IMR-90 (cell line): Measurements from ENCODE around the gene FAM228B. TPM values are rescaled to one million over a fixed set of nuclear protein-coding genes. Genes with fewer than 3 reads are reported as not detected.
"Not testable (repeated sequence)": the region's sequence is repeated elsewhere in the genome, so short reads cannot be mapped to it uniquely, and the experiment has no call there.

Experiments used
- ATAC-seq: fragments of 200-7000 bp; cut with Tn5 transposase; 2 replicates; pipeline ENCODE4 v1.9.1; 2020; ENCODE audit warnings: low read depth, mild to moderate bottlenecking, moderate library complexity
- BruUV-seq: library from RNA; stranded (reverse); fragments of 400-500 nt; replicated peaks from 2 replicates; lab custom pipeline; 2021; lab: Mats Ljungman, UMichigan
- CTCF ChIA-PET: fragments of 300-600 bp; formaldehyde crosslinking; extraction: SDS; loops from one replicate; lab custom pipeline; 2021; ENCODE audit warnings: antibody characterized with exemption; lab: Yijun Ruan, JAX
- POLR2A ChIA-PET: fragments of 300-600 bp; sonication (Branson Sonifier 250); formaldehyde crosslinking; loops from one replicate; lab custom pipeline; 2022; ENCODE audit warnings: antibody characterized with exemption; ENCODE audit not compliant: unreplicated experiment; lab: Charles Lee
- DNase-seq: peaks from one replicate; pipeline ENCODE4 v3.0.0; 2013
- H2AFZ ChIP-seq: replicated peaks from 2 replicates; pipeline ENCODE3; 2013; ENCODE audit warnings: low read length, mild to moderate bottlenecking; ENCODE audit not compliant: poor library complexity
- H2AK5ac ChIP-seq: 2 replicates; pipeline ENCODE4 v1.6.1; 2013; ENCODE audit warnings: low read depth, low read length, inconsistent platforms
- H2AK9ac ChIP-seq: replicated peaks from 2 replicates; pipeline ENCODE3; 2013; ENCODE audit warnings: mild to moderate bottlenecking, low read depth, low read length, moderate library complexity; ENCODE audit not compliant: poor library complexity
- H2BK120ac ChIP-seq: 2 replicates; pipeline ENCODE4 v1.6.1; 2013; ENCODE audit warnings: low read depth, low read length, inconsistent platforms
- H2BK15ac ChIP-seq: 3 replicates; pipeline ENCODE4 v1.6.1; 2013; ENCODE audit warnings: low read depth, low read length, inconsistent platforms
- H2BK20ac ChIP-seq: 2 replicates; pipeline ENCODE4 v1.6.1; 2013; ENCODE audit warnings: low read depth, mild to moderate bottlenecking, inconsistent platforms, low read length, moderate library complexity
- H2BK5ac ChIP-seq: 2 replicates; pipeline ENCODE4 v1.6.1; 2013; ENCODE audit warnings: mild to moderate bottlenecking, low read depth, low read length, inconsistent platforms; ENCODE audit not compliant: poor library complexity, severe bottlenecking
- H3K14ac ChIP-seq: replicated peaks from 2 replicates; pipeline ENCODE4 v1.6.1; 2013; ENCODE audit warnings: low read depth, low read length, inconsistent platforms
- H3K18ac ChIP-seq: 2 replicates; pipeline ENCODE4 v1.6.1; 2013; ENCODE audit warnings: low read depth, low read length, control low read depth
- H3K23ac ChIP-seq: 2 replicates; pipeline ENCODE4 v1.6.1; 2013; ENCODE audit warnings: low read depth, low read length, inconsistent platforms
- H3K27ac ChIP-seq: 2 replicates; pipeline ENCODE4 v1.5.1; 2013; ENCODE audit warnings: mild to moderate bottlenecking, control low read depth, low read length; ENCODE audit not compliant: insufficient read depth
- H3K27me3 ChIP-seq: 2 replicates; pipeline ENCODE4 v1.6.1; 2013; ENCODE audit warnings: low read length; ENCODE audit not compliant: control insufficient read depth, insufficient read depth
- H3K36me3 ChIP-seq: 2 replicates; pipeline ENCODE4 v1.6.1; 2013; ENCODE audit warnings: low read length, mixed read lengths; ENCODE audit not compliant: control insufficient read depth, insufficient read depth
- H3K4ac ChIP-seq: 2 replicates; pipeline ENCODE4 v1.6.1; 2013; ENCODE audit warnings: low read depth, low read length, inconsistent platforms
- H3K4me1 ChIP-seq: 2 replicates; pipeline ENCODE4 v1.6.1; 2013; ENCODE audit warnings: low read length, mixed read lengths; ENCODE audit not compliant: control insufficient read depth, insufficient read depth
- H3K4me2 ChIP-seq: 2 replicates; pipeline ENCODE4 v1.6.1; 2013; ENCODE audit warnings: low read depth, mild to moderate bottlenecking, control low read depth, low read length, moderate library complexity
- H3K4me3 ChIP-seq: 2 replicates; pipeline ENCODE4 v1.5.1; 2013; ENCODE audit warnings: low read depth, mild to moderate bottlenecking, control low read depth, low read length, moderate library complexity; ENCODE audit not compliant: insufficient read depth
- H3K56ac ChIP-seq: 2 replicates; pipeline ENCODE4 v1.6.1; 2013; ENCODE audit warnings: low read length, inconsistent platforms; ENCODE audit not compliant: insufficient read depth; ENCODE audit errors: extremely low read depth
- H3K79me1 ChIP-seq, 2 experiments: 2 replicates each; pipeline ENCODE4 v1.6.1; 2013; ENCODE audit warnings: low read length in 2 of 2, inconsistent platforms in 1 of 2, low read depth in 1 of 2
- H3K9ac ChIP-seq: 2 replicates; pipeline ENCODE4 v1.6.1; 2013; ENCODE audit warnings: low read depth, low read length, control low read depth
- H3K9me1 ChIP-seq: 2 replicates; pipeline ENCODE4 v1.6.1; 2013; ENCODE audit warnings: low read length, inconsistent platforms; ENCODE audit not compliant: insufficient read depth
- H3K9me3 ChIP-seq: 2 replicates; pipeline ENCODE4 v1.6.1; 2013; ENCODE audit warnings: low read length; ENCODE audit not compliant: control insufficient read depth, insufficient read depth
- H4K20me1 ChIP-seq: 2 replicates; pipeline ENCODE4 v1.6.1; 2013; ENCODE audit warnings: low read length, inconsistent platforms; ENCODE audit not compliant: insufficient read depth
- H4K5ac ChIP-seq: 2 replicates; pipeline ENCODE4 v1.6.1; 2013; ENCODE audit warnings: mild to moderate bottlenecking, low read depth, low read length, control low read depth
- H4K8ac ChIP-seq, 2 experiments: 2 replicates each; pipeline ENCODE4 v1.6.1; 2013; ENCODE audit warnings: low read depth in 2 of 2, low read length in 2 of 2, control low read depth in 1 of 2, inconsistent platforms in 1 of 2
- H4K91ac ChIP-seq: 2 replicates; pipeline ENCODE4 v1.6.1; 2013; ENCODE audit warnings: low read depth, low read length, inconsistent platforms; ENCODE audit not compliant: insufficient read depth
- whole genome bisulfite sequencing, 2 experiments: methylation state at CpG; one replicate each; pipeline versions ENCODE4 v1.1.5 to v1.1.7; 2013; ENCODE audit warnings: missing lambda C conversion rate in 2 of 2; ENCODE audit not compliant: insufficient read length in 1 of 2; ENCODE audit errors: extremely low coverage in 2 of 2; 5-methylcytosine and 5-hydroxymethylcytosine counted together
- dilution Hi-C: fragments of 300-500 bp; cut with HindIII; formaldehyde crosslinking; loops from one replicate; pipeline ENCODE4 v1.14.3; 2018; ENCODE audit warnings: low sequenced_read_pairs; ENCODE audit not compliant: unreplicated experiment
- in situ Hi-C: fragments of 300-500 bp; cut with MboI; formaldehyde crosslinking; loops from 3 replicates; pipeline ENCODE4 v1.14.3; 2019; ENCODE audit warnings: low sequenced_read_pairs, inconsistent platforms, mixed read lengths
- intact Hi-C: fragments of 100-400 bp; cut with micrococcal nuclease; formaldehyde crosslinking; loops from 2 replicates; pipeline ENCODE4 v1.10.0; 2022
- polyA plus RNA-seq, 3 experiments: library from polyadenylated mRNA; depleted of rRNA; stranded (reverse); fragments of >200 nt; gene quantifications; 2 replicates each; pipeline ENCODE4 v1.2.3, GENCODE V29; 2012; ENCODE audit warnings: low replicate concordance in 1 of 3
- total RNA-seq: library from RNA; depleted of rRNA; stranded (reverse); fragments of >200 nt; gene quantifications from 2 replicates; pipeline ENCODE4 v1.2.3, GENCODE V29; 2012

FAM228B gene
- total and polyA plus RNA-seq, 2 of the 4 experiments (the other 2 are of a cell fraction) = 2.0 to 2.9 TPM

- BruUV-seq, ATAC-seq, in situ Hi-C loops: not testable (repeated sequence)
Observed at GRCh38 chr2:24100732-24101131, 22.5 kb upstream of the FAM228B start.

More at GRCh38 chr2:24100732-24101131, 22.5 kb upstream of the FAM228B start:
- H3K4me3 ChIP-seq, H3K56ac ChIP-seq, H3K14ac ChIP-seq, H3K9ac ChIP-seq, H4K20me1 ChIP-seq, H3K23ac ChIP-seq, H3K27ac ChIP-seq, H2AK9ac ChIP-seq, H2BK120ac ChIP-seq, H2BK20ac ChIP-seq, DNase-seq, H2AFZ ChIP-seq, dilution Hi-C loops, H3K18ac ChIP-seq, H3K9me3 ChIP-seq, H3K79me1 ChIP-seq, H3K27me3 ChIP-seq, H4K8ac ChIP-seq, H3K4me2 ChIP-seq, H2AK5ac ChIP-seq, CTCF ChIA-PET, H2BK15ac ChIP-seq, H2BK5ac ChIP-seq, H4K5ac ChIP-seq, intact Hi-C loops, POLR2A ChIA-PET, H3K9me1 ChIP-seq, H4K91ac ChIP-seq, H3K4ac ChIP-seq, H3K4me1 ChIP-seq, H3K36me3 ChIP-seq: not testable (repeated sequence)
- WGBS, 2 experiments = no CpG with 5 or more reads among the region's 2 CpGs
